Astrocyte (in vitro differentiated cells and primary cell): Measurements from ENCODE around the gene TPST2. TPM values are rescaled to one million over a fixed set of nuclear protein-coding genes. Genes with fewer than 3 reads are reported as not detected.

Experiments used
- DNase-seq: peaks from one replicate; pipeline ENCODE4 v3.0.0-alpha.2; 2010; ENCODE audit warnings: low read depth
- FAIRE-seq: peaks from 2 replicates; lab custom pipeline; 2011; peaks lifted over from hg19 to GRCh38; lab: Jason Lieb, UNC
- H2AFZ ChIP-seq: 2 replicates; pipeline ENCODE4 v1.6.0; 2012; ENCODE audit warnings: low read depth, low read length, inconsistent platforms
- H3K27ac ChIP-seq: 2 replicates; pipeline ENCODE4 v1.5.1; 2011; ENCODE audit warnings: low read depth, low read length, inconsistent platforms
- H3K27me3 ChIP-seq: 2 replicates; pipeline ENCODE4 v1.6.0; 2011; ENCODE audit warnings: low read length, inconsistent platforms; ENCODE audit not compliant: insufficient read depth
- H3K36me3 ChIP-seq: 2 replicates; pipeline ENCODE4 v1.5.1; 2011; ENCODE audit warnings: low read length, inconsistent platforms; ENCODE audit not compliant: insufficient read depth
- H3K4me1 ChIP-seq: 2 replicates; pipeline ENCODE4 v1.5.1; 2011; ENCODE audit warnings: low read length, inconsistent platforms; ENCODE audit not compliant: insufficient read depth
- H3K4me2 ChIP-seq: 2 replicates; pipeline ENCODE4 v1.6.0; 2012; ENCODE audit warnings: low read length, inconsistent platforms
- H3K4me3 ChIP-seq: 2 replicates; pipeline ENCODE4 v1.5.1; 2011; ENCODE audit warnings: low read depth, mild to moderate bottlenecking, low read length, inconsistent platforms; ENCODE audit not compliant: insufficient read depth
- H3K79me2 ChIP-seq: 2 replicates; pipeline ENCODE4 v1.6.0; 2012; ENCODE audit warnings: mild to moderate bottlenecking, low read length, inconsistent platforms; ENCODE audit not compliant: insufficient read depth
- H3K9ac ChIP-seq: 2 replicates; pipeline ENCODE4 v1.6.0; 2012; ENCODE audit warnings: mild to moderate bottlenecking, low read length, inconsistent platforms
- H3K9me3 ChIP-seq: 2 replicates; pipeline ENCODE4 v1.5.1; 2012; ENCODE audit warnings: low read depth, mild to moderate bottlenecking, low read length, inconsistent platforms; ENCODE audit not compliant: insufficient read depth
- H4K20me1 ChIP-seq: 2 replicates; pipeline ENCODE4 v1.6.0; 2012; ENCODE audit warnings: low read length, inconsistent platforms; ENCODE audit not compliant: insufficient read depth
- H3K27ac Mint-ChIP-seq: one replicate; pipeline ENCODE4 v1.8.0; 2021; ENCODE audit warnings: mild to moderate bottlenecking, mixed read lengths; ENCODE audit not compliant: unreplicated experiment
- H3K27me3 Mint-ChIP-seq: one replicate; pipeline ENCODE4 v1.8.0; 2021; ENCODE audit warnings: low read depth, mixed read lengths; ENCODE audit not compliant: unreplicated experiment
- H3K36me3 Mint-ChIP-seq: one replicate; pipeline ENCODE4 v1.8.0; 2021; ENCODE audit warnings: low read depth, mixed read lengths; ENCODE audit not compliant: unreplicated experiment
- H3K4me1 Mint-ChIP-seq: one replicate; pipeline ENCODE4 v1.8.0; 2021; ENCODE audit warnings: low read depth, mixed read lengths; ENCODE audit not compliant: unreplicated experiment
- H3K4me3 Mint-ChIP-seq: one replicate; pipeline ENCODE4 v1.8.0; 2021; ENCODE audit warnings: mild to moderate bottlenecking, moderate library complexity, mixed read lengths; ENCODE audit not compliant: unreplicated experiment
- H3K9me3 Mint-ChIP-seq: one replicate; pipeline ENCODE4 v1.8.0; 2021; ENCODE audit warnings: mild to moderate bottlenecking, mixed read lengths; ENCODE audit not compliant: unreplicated experiment
- EZH2 ChIP-seq: IDR thresholded peaks from 2 replicates; pipeline ENCODE4 v1.6.1; 2012; ENCODE audit warnings: mild to moderate bottlenecking, low read length, inconsistent platforms; ENCODE audit not compliant: insufficient read depth
- total RNA-seq: library from RNA; stranded (reverse); gene quantifications from 2 replicates; pipeline ENCODE4 v1.2.1, GENCODE V29; 2021
- TF ChIP-seq, protein P1 (sequence below): IDR thresholded peaks from 2 replicates; pipeline ENCODE4 v1.5.1; 2011; ENCODE audit warnings: low read depth, mild to moderate bottlenecking, inconsistent platforms, low read length, moderate library complexity; ENCODE audit not compliant: insufficient read depth

The TPST2 gene
- total RNA-seq, 1 donor from 2014 or later = 55.7 TPM

DNA sequence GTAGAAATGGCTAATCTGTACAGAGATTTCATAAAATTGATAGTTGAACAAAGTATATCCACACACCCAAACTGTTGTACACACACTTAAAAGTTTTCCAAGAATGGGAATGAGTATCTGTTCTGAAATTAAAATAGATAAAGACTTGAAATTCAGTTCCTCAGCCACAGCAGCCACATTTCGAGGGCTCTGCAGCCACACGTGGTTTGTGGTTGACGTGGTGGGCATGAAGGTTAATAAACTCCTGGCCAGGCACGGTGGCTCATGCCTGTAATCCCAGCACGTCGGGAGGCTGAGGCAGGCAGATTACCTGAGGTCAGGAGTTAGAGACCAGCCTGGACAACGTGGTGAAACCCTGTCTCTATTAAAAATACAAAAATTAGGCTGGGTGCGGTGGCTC, 24.0 kb downstream of the TPST2 start:
- peaks cover 7% of the 10 kb centered on the region for H3K36me3 Mint-ChIP-seq
- H3K9me3 ChIP-seq = no peaks in the 10 kb centered on the region
- peaks cover 12% of the 10 kb centered on the region for H3K4me1 Mint-ChIP-seq
- no peak overlapping the region for H3K4me2 ChIP-seq
- peaks cover 72% of the 10 kb centered on the region for H3K79me2 ChIP-seq
- H3K36me3 ChIP-seq = peaks cover 3% of the 10 kb centered on the region
- DNase-seq (no peak), FAIRE-seq (no peak)
- no peaks in the 10 kb centered on the region for H3K27me3 ChIP-seq
- peaks cover 5% of the 10 kb centered on the region for H3K4me1 ChIP-seq
- H3K9ac ChIP-seq = no peak overlapping the region
- H3K9me3 Mint-ChIP-seq = no peaks in the 10 kb centered on the region
- H3K27ac ChIP-seq = no peak overlapping the region
- H3K4me3 ChIP-seq = no peak overlapping the region
- H2AFZ ChIP-seq = no peak overlapping the region
- H3K27me3 Mint-ChIP-seq = no peaks in the 10 kb centered on the region
- TF ChIP-seq, protein P1, sequence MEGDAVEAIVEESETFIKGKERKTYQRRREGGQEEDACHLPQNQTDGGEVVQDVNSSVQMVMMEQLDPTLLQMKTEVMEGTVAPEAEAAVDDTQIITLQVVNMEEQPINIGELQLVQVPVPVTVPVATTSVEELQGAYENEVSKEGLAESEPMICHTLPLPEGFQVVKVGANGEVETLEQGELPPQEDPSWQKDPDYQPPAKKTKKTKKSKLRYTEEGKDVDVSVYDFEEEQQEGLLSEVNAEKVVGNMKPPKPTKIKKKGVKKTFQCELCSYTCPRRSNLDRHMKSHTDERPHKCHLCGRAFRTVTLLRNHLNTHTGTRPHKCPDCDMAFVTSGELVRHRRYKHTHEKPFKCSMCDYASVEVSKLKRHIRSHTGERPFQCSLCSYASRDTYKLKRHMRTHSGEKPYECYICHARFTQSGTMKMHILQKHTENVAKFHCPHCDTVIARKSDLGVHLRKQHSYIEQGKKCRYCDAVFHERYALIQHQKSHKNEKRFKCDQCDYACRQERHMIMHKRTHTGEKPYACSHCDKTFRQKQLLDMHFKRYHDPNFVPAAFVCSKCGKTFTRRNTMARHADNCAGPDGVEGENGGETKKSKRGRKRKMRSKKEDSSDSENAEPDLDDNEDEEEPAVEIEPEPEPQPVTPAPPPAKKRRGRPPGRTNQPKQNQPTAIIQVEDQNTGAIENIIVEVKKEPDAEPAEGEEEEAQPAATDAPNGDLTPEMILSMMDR = no peak
- no peak for TF ChIP-seq EZH2
- no peak overlapping the region for H3K4me3 Mint-ChIP-seq
- H4K20me1 ChIP-seq = peaks cover 74% of the 10 kb centered on the region
- H3K27ac Mint-ChIP-seq = no peak overlapping the region

DNA sequence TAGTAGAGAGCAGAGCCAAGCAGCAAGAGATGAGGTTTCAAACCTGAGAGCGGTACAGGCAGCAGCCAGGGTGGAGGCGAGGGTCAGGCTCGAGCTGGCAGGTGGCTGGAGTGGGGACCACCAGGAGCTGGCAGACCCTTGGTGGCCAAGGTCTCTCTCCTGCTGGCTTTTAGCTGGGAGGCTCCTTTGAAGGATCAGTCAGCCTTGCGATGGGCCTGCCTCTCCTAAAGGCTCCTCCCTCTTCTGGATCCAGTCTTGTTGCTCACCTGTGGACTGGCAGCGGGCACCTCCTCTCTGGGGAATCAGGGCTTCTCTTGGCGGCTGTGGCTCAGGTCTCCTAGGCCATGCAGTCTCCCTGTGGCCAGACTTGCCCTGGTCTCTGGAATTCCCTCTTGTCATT, 24.8 kb downstream of the TPST2 start:
- H3K4me1 Mint-ChIP-seq = peaks cover 11% of the 10 kb centered on the region

DNA sequence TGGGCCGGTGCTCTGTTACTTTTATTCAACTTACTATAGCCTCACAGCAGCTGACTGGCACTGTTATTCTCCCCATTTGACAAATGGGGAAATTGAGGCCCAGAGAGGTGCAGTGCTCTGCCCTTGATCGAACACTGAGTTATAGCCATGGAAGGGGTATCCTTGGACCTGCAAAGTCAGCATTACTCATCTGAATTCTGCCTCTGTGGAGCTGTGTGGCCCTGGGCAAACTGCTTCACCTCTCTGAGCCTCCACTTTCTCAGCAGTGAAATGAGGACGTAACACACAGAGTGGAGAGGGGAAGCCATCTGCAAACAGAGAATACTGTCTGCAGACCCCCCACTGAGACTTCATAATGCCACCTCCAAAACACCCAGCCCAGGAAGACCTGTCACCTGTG, 25.3 kb downstream of the TPST2 start:
- Histone ChIP-seq H3K36me3 (peaks cover 3% of the 10 kb centered on the region), H3K4me3 (no peak overlapping the region), H3K9me3 (no peaks in the 10 kb centered on the region), H3K27ac (no peak overlapping the region), H3K79me2 (peaks cover 71% of the 10 kb centered on the region), H3K4me1 (peaks cover 5% of the 10 kb centered on the region), H3K27me3 (no peaks in the 10 kb centered on the region), H3K4me2 (no peak overlapping the region), H2AFZ (no peak overlapping the region), H4K20me1 (peaks cover 64% of the 10 kb centered on the region), H3K9ac (no peak overlapping the region)
- H3K27me3 Mint-ChIP-seq = no peaks in the 10 kb centered on the region
- no peaks in the 10 kb centered on the region for H3K9me3 Mint-ChIP-seq
- FAIRE-seq (no peak), DNase-seq (no peak)
- TF ChIP-seq EZH2 = no peak
- TF ChIP-seq, protein P1 = no peak
- H3K4me1 Mint-ChIP-seq = peaks cover 8% of the 10 kb centered on the region
- H3K36me3 Mint-ChIP-seq = peaks cover 8% of the 10 kb centered on the region
- no peak overlapping the region for H3K27ac Mint-ChIP-seq
- no peak overlapping the region for H3K4me3 Mint-ChIP-seq

More for the DNA sequence above, 24.8 kb downstream of the TPST2 start:
- H3K4me2 ChIP-seq = no peak overlapping the region
- H3K9ac ChIP-seq = no peak overlapping the region
- no peak overlapping the region for H3K27ac ChIP-seq
- no peak overlapping the region for H3K4me3 ChIP-seq
- no peaks in the 10 kb centered on the region for H3K9me3 Mint-ChIP-seq
- peaks cover 7% of the 10 kb centered on the region for H3K36me3 Mint-ChIP-seq
- H3K27me3 ChIP-seq = no peaks in the 10 kb centered on the region
- H3K4me1 ChIP-seq = peaks cover 5% of the 10 kb centered on the region
- no peak for DNase-seq
- H3K9me3 ChIP-seq = no peaks in the 10 kb centered on the region
- TF ChIP-seq, protein P1 = no peak
- no peak for TF ChIP-seq EZH2
- H3K36me3 ChIP-seq = peaks cover 3% of the 10 kb centered on the region
- no peaks in the 10 kb centered on the region for H3K27me3 Mint-ChIP-seq
- FAIRE-seq = no peak
- peaks cover 67% of the 10 kb centered on the region for H4K20me1 ChIP-seq
- H3K27ac Mint-ChIP-seq = no peak overlapping the region
- H3K4me3 Mint-ChIP-seq = no peak overlapping the region
- H3K79me2 ChIP-seq = peaks cover 68% of the 10 kb centered on the region
- no peak overlapping the region for H2AFZ ChIP-seq
